Naive thymus-derived CD8-positive, alpha-beta T cell (primary cell): ENCODE results near the gene CEBPZ. TPM values are rescaled to one million over a fixed set of nuclear protein-coding genes. Genes with fewer than 3 reads are reported as not detected.

Source experiments
- ATAC-seq, 2 donors: fragments of 150-1000 bp; cut with Tn5 transposase in 1 of 2; sonication (Bioruptor Pico), chemical (Tn5 transposase) in 1 of 2; 1 replicate in 1 of 2; 2 replicates in 1 of 2; pipeline ENCODE4 v1.10.0; 2021; ENCODE audit warnings: mild to moderate bottlenecking in 2 of 2, moderate library complexity in 2 of 2
- POLR2A ChIA-PET: fragments of 350-600 bp; sonication (Branson Sonifier 250); formaldehyde crosslinking; loops from one replicate; lab custom pipeline; 2021; ENCODE audit warnings: antibody characterized with exemption; lab: Charles Lee
- DNase-seq, 10 donors: peaks; one replicate each; pipeline versions ENCODE4 v3.0.0 to v3.0.0-alpha.2; 2020 to 2022
- H3K27ac Mint-ChIP-seq, 10 donors: one replicate each; pipeline ENCODE4 v1.8.0; 2020 to 2022; ENCODE audit warnings: mild to moderate bottlenecking in 10 of 10, mixed read lengths in 10 of 10, moderate library complexity in 4 of 10, inconsistent platforms in 1 of 10
- H3K27me3 Mint-ChIP-seq, 5 donors: one replicate each; pipeline ENCODE4 v1.8.0; 2021 to 2022; ENCODE audit warnings: mixed read lengths in 5 of 5
- H3K36me3 Mint-ChIP-seq, 3 donors: one replicate each; pipeline ENCODE4 v1.8.0; 2020 to 2022; ENCODE audit warnings: mixed read lengths in 3 of 3, mild to moderate bottlenecking in 2 of 3, inconsistent platforms in 1 of 3
- H3K4me1 Mint-ChIP-seq, 4 donors: one replicate each; pipeline ENCODE4 v1.8.0; 2021 to 2022; ENCODE audit warnings: mixed read lengths in 4 of 4
- H3K4me3 Mint-ChIP-seq, 10 donors: one replicate each; pipeline ENCODE4 v1.8.0; 2020 to 2022; ENCODE audit warnings: mild to moderate bottlenecking in 10 of 10, mixed read lengths in 10 of 10, moderate library complexity in 6 of 10, inconsistent platforms in 1 of 10
- H3K9me3 Mint-ChIP-seq, 9 donors: one replicate each; pipeline ENCODE4 v1.8.0; 2020 to 2022; ENCODE audit warnings: mixed read lengths in 9 of 9, mild to moderate bottlenecking in 3 of 9, inconsistent platforms in 1 of 9, moderate library complexity in 1 of 9
- polyA plus RNA-seq, 3 donors: library from polyadenylated mRNA; unstranded; fragments of 300-500 nt; fragmentation: Illumina TruSeq; gene quantifications; one replicate each; pipeline ENCODE4 v1.2.3, GENCODE V29; 2021
- total RNA-seq, 8 experiments: library from RNA in 2 of 8; stranded (reverse) in 2 of 8; gene quantifications; one replicate each; pipeline ENCODE4 v1.2.3 and lab custom pipeline; 2021 to 2026

The CEBPZ gene
- total and polyA plus RNA-seq, 5 experiments from 2014 or later = 24.3 to 98.5 (median 37.8) TPM

DNA sequence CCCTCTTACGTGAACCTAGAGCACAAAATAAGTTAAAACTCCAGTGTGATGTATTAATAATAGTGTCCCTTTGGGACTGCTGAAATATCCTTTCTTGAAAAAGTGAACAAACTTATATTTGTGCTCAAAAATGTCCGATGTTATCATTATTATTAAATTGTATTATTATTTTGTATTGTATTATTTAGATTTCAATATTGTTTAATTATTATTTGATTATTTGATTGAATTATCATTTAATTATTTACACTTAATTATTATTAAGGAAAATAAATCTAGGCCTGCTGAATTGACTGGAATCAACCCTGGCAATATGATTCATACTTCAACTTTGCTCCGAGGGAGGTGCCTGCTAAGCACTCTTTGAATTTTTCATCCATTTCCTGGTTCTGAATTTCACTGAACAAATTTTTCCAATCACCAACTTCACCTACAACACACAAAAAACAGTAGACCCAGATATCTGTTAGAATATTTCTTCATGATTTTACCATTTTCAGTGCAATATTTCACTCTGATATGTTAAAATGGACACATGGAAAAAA lies 63.7 kb downstream of the CEBPZ start:
- H3K9me3 Mint-ChIP-seq = peaks cover 3 to 22% (median 16%) of the 10 kb centered on the region in 9 donors
- DNase-seq (no peak), ATAC-seq (no peak)
- no peaks in the 10 kb centered on the region for H3K27me3 Mint-ChIP-seq
- H3K4me3 Mint-ChIP-seq = no peak overlapping the region
- POLR2A ChIA-PET = no interaction called here
- peaks cover 0 to 6% (median 3%) of the 10 kb centered on the region in 3 donors for H3K36me3 Mint-ChIP-seq
- no peaks in the 10 kb centered on the region for H3K4me1 Mint-ChIP-seq
- no peak overlapping the region for H3K27ac Mint-ChIP-seq

- no peak overlapping the region for H3K4me3 Mint-ChIP-seq
- no peak overlapping the region for H3K27ac Mint-ChIP-seq
- H3K4me1 Mint-ChIP-seq = peaks cover 0 to 6% (median 3%) of the 10 kb centered on the region in 4 donors
- ATAC-seq (no peak), DNase-seq (no peak)
- H3K27me3 Mint-ChIP-seq = no peaks in the 10 kb centered on the region
- peaks cover 3 to 22% (median 16%) of the 10 kb centered on the region in 9 donors for H3K9me3 Mint-ChIP-seq
- peaks cover 0 to 6% (median 3%) of the 10 kb centered on the region in 3 donors for H3K36me3 Mint-ChIP-seq
- POLR2A ChIA-PET = no interaction called here
These were observed 66.6 kb downstream of the CEBPZ start for GRCh38 chr2:37164757-37165156.

DNA sequence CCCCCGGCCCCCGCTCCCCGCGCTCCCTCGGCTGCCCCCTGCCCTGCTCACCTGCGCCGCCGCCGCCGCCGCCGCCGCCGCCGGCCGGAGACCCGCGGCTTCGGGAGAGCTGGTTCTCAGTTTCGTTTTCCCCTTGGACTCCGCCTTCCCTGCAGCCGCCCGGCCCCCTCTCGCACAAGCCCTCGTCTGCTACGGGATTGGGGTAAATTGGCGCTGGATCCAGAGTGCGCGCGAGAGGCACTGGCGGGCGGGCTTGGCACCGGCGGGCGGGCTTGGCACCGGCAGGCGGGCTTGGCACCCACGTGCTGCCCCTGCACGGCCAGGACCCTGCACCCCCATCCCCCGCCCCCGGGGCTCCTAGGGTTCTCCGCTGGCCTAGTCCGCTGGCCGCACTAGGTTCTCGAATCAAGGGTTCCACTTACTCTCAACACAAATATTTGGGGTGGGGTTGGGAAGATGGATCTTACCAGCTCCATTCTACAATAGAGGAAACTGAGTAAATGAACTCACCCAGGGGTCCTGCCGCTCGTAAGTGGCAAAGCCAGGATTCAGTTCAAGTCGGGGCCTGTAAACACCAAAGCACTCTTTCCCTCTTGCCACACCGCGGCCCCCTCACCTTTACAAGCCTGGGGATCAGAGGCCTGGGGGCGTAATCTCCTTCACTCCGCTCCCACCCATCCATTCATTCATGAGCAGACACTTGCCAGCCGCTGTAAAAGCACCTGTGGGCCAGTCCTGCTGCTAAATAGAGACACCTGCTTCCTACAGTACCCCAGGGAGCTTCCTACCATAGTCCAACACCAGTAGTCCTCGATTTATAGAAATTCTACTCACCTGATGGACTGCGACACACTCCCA lies 74.3 kb downstream of the CEBPZ start, which contains the start of gene EIF2AK2:
Gene EIF2AK2 (minus strand): TSS at position 124 of the 858 bp plus-strand sequence. CDS start 9,174 bp downstream, outside the sequence.
- Mint-ChIP-seq H3K27me3 (no peaks in the 10 kb centered on the region), H3K36me3 (peaks cover 13 to 22% (median 21%) of the 10 kb centered on the region in 3 donors), H3K27ac (peak within 1 kb of the TSS; percentile 88 to 98 (median 95)), H3K4me3 (peak within 1 kb of the TSS; percentile 88 to 99 (median 94)), H3K9me3 (peaks cover 0 to 3% (median 0%) of the 10 kb centered on the region in 9 donors), H3K4me1 (peaks cover 36 to 59% (median 54%) of the 10 kb centered on the region in 4 donors)
- POLR2A ChIA-PET = interaction anchor here (0.5 to 3.3 kb wide), 11 partner anchors 8 to 1746 kb away, joined by 3 to 17 read pairs (median 4); partner anchors contain the start of genes CEBPZ, CEBPZOS, GPATCH11 and NDUFAF7
- peak; percentile 75 to 91 (median 82) for DNase-seq
- ATAC-seq = peak; percentile 94 to 96

DNA sequence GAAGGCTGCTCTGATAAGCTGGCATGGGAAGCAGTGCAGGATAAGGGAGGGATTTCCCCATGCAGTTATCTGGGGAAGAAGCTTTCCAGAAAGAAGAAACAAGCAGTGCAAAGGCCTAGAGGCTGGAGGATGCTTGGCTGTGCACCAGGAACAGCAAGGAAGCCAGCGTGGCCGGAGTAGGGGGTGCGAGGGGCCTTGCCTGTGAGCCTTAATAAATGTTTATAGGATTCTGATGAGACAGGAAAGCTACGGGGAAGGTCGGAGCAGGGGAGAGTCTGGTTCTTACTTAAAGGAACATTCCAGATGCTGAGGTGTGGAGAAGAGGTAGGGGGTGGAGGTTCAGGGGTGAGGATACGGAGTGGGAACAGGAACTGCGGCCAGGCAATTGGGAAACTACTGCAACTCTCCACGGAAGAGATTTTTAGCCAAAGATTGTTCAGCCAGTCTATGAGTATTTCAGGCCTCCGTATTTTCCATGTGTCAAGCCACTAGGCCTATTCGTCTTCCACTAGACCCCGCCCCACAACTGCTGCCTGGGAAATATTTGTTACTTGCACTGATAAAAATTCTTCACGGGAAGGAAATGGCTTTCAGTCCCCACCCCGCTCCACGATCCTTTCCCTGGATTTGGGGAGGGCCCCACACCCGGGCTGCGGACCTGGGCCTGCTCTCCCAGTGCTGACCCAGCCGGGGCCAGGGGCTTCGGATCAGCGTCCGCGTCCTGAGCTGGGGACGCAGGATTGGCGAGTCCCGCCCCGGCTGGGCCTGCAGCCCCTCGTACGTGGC lies 75.1 kb downstream of the CEBPZ start:
- Mint-ChIP-seq H3K4me1 (peaks cover 33 to 63% (median 58%) of the 10 kb centered on the region in 4 donors), H3K36me3 (peaks cover 13 to 23% (median 22%) of the 10 kb centered on the region in 3 donors), H3K27me3 (no peaks in the 10 kb centered on the region), H3K4me3 (peak overlapping the region; percentile 88 to 99 (median 94)), H3K9me3 (peaks cover 0 to 3% (median 0%) of the 10 kb centered on the region in 9 donors), H3K27ac (peak overlapping the region; percentile 88 to 98 (median 95))
- POLR2A ChIA-PET = interaction anchor here (0.6 to 3.3 kb wide), 9 partner anchors 9 to 1747 kb away, joined by 3 to 17 read pairs (median 4); partner anchors contain the start of genes CEBPZ, CEBPZOS, GPATCH11 and NDUFAF7
- DNase-seq (peak in 4 of 10 donors; percentile 11 to 28 (median 16)), ATAC-seq (peak; percentile 29 to 35)

DNA sequence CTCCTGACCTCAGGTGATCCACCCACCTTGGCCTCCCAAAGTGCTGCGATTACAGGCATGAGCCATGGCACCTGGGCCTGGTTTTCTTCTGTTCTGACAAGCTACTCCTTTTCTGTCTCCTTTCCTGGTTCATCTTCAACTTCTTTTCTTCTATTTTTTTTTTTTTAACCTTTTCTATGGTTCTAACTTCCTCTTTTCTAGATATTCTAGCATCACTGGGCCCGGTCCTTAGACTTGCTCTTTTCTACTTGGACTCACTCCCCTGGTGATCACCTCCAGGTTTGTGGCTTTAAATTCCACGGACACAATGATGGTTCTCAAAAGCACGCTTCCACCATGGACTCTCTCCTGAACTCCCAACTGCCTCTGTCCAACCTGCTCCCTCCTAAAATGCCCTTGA lies 76.6 kb downstream of the CEBPZ start:
- ATAC-seq (no peak), DNase-seq (no peak)
- H3K36me3 Mint-ChIP-seq = peaks cover 13 to 25% (median 22%) of the 10 kb centered on the region in 3 donors
- peaks cover 0 to 3% (median 0%) of the 10 kb centered on the region in 9 donors for H3K9me3 Mint-ChIP-seq
- no peaks in the 10 kb centered on the region for H3K27me3 Mint-ChIP-seq
- peaks cover 34 to 74% (median 65%) of the 10 kb centered on the region in 4 donors for H3K4me1 Mint-ChIP-seq
- peak overlapping the region in 9 of 10 donors; percentile 72 to 98 (median 94) for H3K27ac Mint-ChIP-seq
- POLR2A ChIA-PET = no interaction called here
- peak overlapping the region in 7 of 10 donors; percentile 5 to 99 (median 95) for H3K4me3 Mint-ChIP-seq

- peak overlapping the region in 1 of 10 donors; percentile 34 for H3K4me3 Mint-ChIP-seq
- H3K27me3 Mint-ChIP-seq = no peaks in the 10 kb centered on the region
- peak overlapping the region in 2 of 10 donors; percentile 33 to 98 for H3K27ac Mint-ChIP-seq
- POLR2A ChIA-PET = no interaction called here
- H3K36me3 Mint-ChIP-seq = peaks cover 13 to 41% (median 28%) of the 10 kb centered on the region in 3 donors
- ATAC-seq (no peak), DNase-seq (no peak)
- peaks cover 0 to 3% (median 0%) of the 10 kb centered on the region in 9 donors for H3K9me3 Mint-ChIP-seq
- peaks cover 36 to 78% (median 63%) of the 10 kb centered on the region in 4 donors for H3K4me1 Mint-ChIP-seq
These were observed 78.2 kb downstream of the CEBPZ start for GRCh38 chr2:37153224-37153623.

Other genes starting within 250 kb of the CEBPZ start
- 10 to 100 TPM; 36.6 to 40.2 TPM for gene HEATR5B, start 147.2 kb downstream of the CEBPZ start, total RNA-seq
- gene HEATR5B, start 147.2 kb downstream of the CEBPZ start, polyA plus RNA-seq = 10 to 100 TPM in 1 of 3 donors, 1 to 10 TPM in 2; 5.1 to 10.1 (median 7.1) TPM
- 10 to 100 TPM; 15.3 to 16.8 TPM for gene GPATCH11, start 147.1 kb downstream of the CEBPZ start, total RNA-seq
- gene GPATCH11, start 147.1 kb downstream of the CEBPZ start, polyA plus RNA-seq = 1 to 10 TPM; 6.7 to 9.6 (median 9.5) TPM
- gene EIF2AK2, start 74.6 kb downstream of the CEBPZ start, total RNA-seq = 10 to 100 TPM; 24.4 to 31.1 TPM
- gene EIF2AK2, start 74.6 kb downstream of the CEBPZ start, polyA plus RNA-seq = 10 to 100 TPM; 18.8 to 28.8 (median 21.6) TPM
- gene SULT6B1, start 42.9 kb downstream of the CEBPZ start, total RNA-seq = not detected
- not detected for gene SULT6B1, start 42.9 kb downstream of the CEBPZ start, polyA plus RNA-seq
- 10 to 100 TPM; 42.3 to 45.4 TPM for gene CEBPZOS, start 35.1 kb downstream of the CEBPZ start, total RNA-seq
- gene CEBPZOS, start 35.1 kb downstream of the CEBPZ start, polyA plus RNA-seq = 10 to 100 TPM; 43.0 to 44.5 (median 43.8) TPM
- gene NDUFAF7, start 62 bp upstream of the CEBPZ start, total RNA-seq = 10 to 100 TPM; 32.4 to 35.2 TPM
- 1 to 10 TPM; 5.7 to 9.5 (median 8.4) TPM for gene NDUFAF7, start 62 bp upstream of the CEBPZ start, polyA plus RNA-seq
- gene PRKD3, start 93.2 kb upstream of the CEBPZ start, total RNA-seq = 10 to 100 TPM; 47.3 to 50.2 TPM
- gene PRKD3, start 93.2 kb upstream of the CEBPZ start, polyA plus RNA-seq = 10 to 100 TPM; 22.9 to 26.5 (median 25.0) TPM
- gene QPCT, start 113.0 kb upstream of the CEBPZ start, total RNA-seq = under 1 TPM in 1 of 2 experiments, not detected in 1; 0.52 TPM
- under 1 TPM in 2 of 3 donors, not detected in 1; 0.20 to 0.50 TPM for gene QPCT, start 113.0 kb upstream of the CEBPZ start, polyA plus RNA-seq